HepG2 (cell line): ENCODE measurements around the gene OTOP2. TPM values are rescaled to one million over a fixed set of nuclear protein-coding genes. Genes with fewer than 3 reads are reported as not detected.
A peak's percentile ranks its signal among the peaks of the same experiment; 100 is the strongest.

Experiments
- BCL6 ChIP-seq: IDR thresholded peaks from 2 replicates; pipeline ENCODE4 v1.6.1; 2016; ENCODE audit warnings: missing genetic modification reagents, missing compliant biosample characterization
- ELF1 ChIP-seq: sonication (generic); formaldehyde crosslinking; IDR thresholded peaks from 2 replicates; pipeline ENCODE4 v1.4.0; 2020; ENCODE audit warnings: missing genetic modification reagents
- ELF4 ChIP-seq: sonication (generic); formaldehyde crosslinking; IDR thresholded peaks from 2 replicates; pipeline ENCODE4 v1.5.0; 2020; ENCODE audit warnings: missing genetic modification reagents, mild to moderate bottlenecking, moderate library complexity, borderline replicate concordance
- FOXJ3 ChIP-seq: sonication (generic); formaldehyde crosslinking; IDR thresholded peaks from 2 replicates; pipeline ENCODE4 v1.4.0; 2020; ENCODE audit warnings: missing genetic modification reagents, mild to moderate bottlenecking, borderline replicate concordance
- GABPA ChIP-seq, 2 experiments: IDR thresholded peaks; 2 replicates each; pipeline ENCODE4 v1.6.1; 2011 to 2016; ENCODE audit warnings: low read depth in 2 of 2, low read length in 1 of 2, missing biosample characterization in 1 of 2, missing genetic modification characterization in 1 of 2
- KMT2A ChIP-seq: sonication (generic); formaldehyde crosslinking; IDR thresholded peaks from 2 replicates; pipeline ENCODE4 v1.4.0; 2020; ENCODE audit warnings: missing genetic modification reagents
- NFIC ChIP-seq: IDR thresholded peaks from 2 replicates; pipeline ENCODE4 v1.6.1; 2012; ENCODE audit warnings: mild to moderate bottlenecking, low read length, inconsistent platforms
- PPARG ChIP-seq: conservative IDR thresholded peaks from 2 replicates; pipeline ENCODE4 v1.6.1; 2016; ENCODE audit warnings: missing biosample characterization, missing genetic modification reagents
- RXRB ChIP-seq: IDR thresholded peaks from 2 replicates; pipeline ENCODE4 v1.6.1; 2016; ENCODE audit warnings: borderline replicate concordance, missing genetic modification reagents, missing compliant biosample characterization
- SIX4 ChIP-seq: sonication (generic); formaldehyde crosslinking; IDR thresholded peaks from 2 replicates; pipeline ENCODE4 v1.4.0; 2020; ENCODE audit warnings: missing genetic modification reagents
- SSRP1 ChIP-seq: IDR thresholded peaks from 2 replicates; pipeline ENCODE4 v1.6.1; 2016; ENCODE audit warnings: control low read depth
- STAG1 ChIP-seq: sonication (generic); formaldehyde crosslinking; IDR thresholded peaks from 2 replicates; pipeline ENCODE4 v1.4.0; 2020; ENCODE audit warnings: missing genetic modification reagents
- TAF1 ChIP-seq: sonication (generic); formaldehyde crosslinking; IDR thresholded peaks from 2 replicates; pipeline ENCODE4 v1.4.0; 2020; ENCODE audit warnings: missing genetic modification reagents
- THAP8 ChIP-seq: sonication (generic); formaldehyde crosslinking; IDR thresholded peaks from 2 replicates; pipeline ENCODE4 v1.5.1; 2020; ENCODE audit warnings: missing genetic modification reagents, mild to moderate bottlenecking, borderline replicate concordance
- XBP1 ChIP-seq: sonication (generic); formaldehyde crosslinking; IDR thresholded peaks from 2 replicates; pipeline ENCODE4 v1.5.0; 2020; ENCODE audit warnings: missing genetic modification reagents
- ZEB1 ChIP-seq: IDR thresholded peaks from 2 replicates; pipeline ENCODE4 v1.6.1; 2012; ENCODE audit warnings: mild to moderate bottlenecking, low read depth, inconsistent platforms; ENCODE audit not compliant: insufficient replicate concordance
- ZNF205 ChIP-seq: IDR thresholded peaks from 2 replicates; pipeline ENCODE4 v1.6.1; 2018; ENCODE audit warnings: missing biosample characterization, missing genetic modification reagents
- ZNF232 ChIP-seq: sonication (generic); formaldehyde crosslinking; IDR thresholded peaks from 2 replicates; pipeline ENCODE4 v1.4.0; 2020; ENCODE audit warnings: missing genetic modification reagents, borderline replicate concordance
- ZNF282 ChIP-seq: fragments of 450-650 bp; IDR thresholded peaks from 2 replicates; pipeline ENCODE4 v1.6.1; 2018; ENCODE audit not compliant: partially characterized antibody
- ZNF446 ChIP-seq: sonication (generic); formaldehyde crosslinking; IDR thresholded peaks from 2 replicates; pipeline ENCODE4 v1.5.0; 2020; ENCODE audit warnings: mild to moderate bottlenecking, missing genetic modification reagents
- ZNF576 ChIP-seq: sonication (generic); formaldehyde crosslinking; IDR thresholded peaks from 2 replicates; pipeline ENCODE4 v1.4.0; 2020; ENCODE audit warnings: mild to moderate bottlenecking, missing genetic modification reagents
- ZSCAN12 ChIP-seq: sonication (generic); formaldehyde crosslinking; IDR thresholded peaks from 2 replicates; pipeline ENCODE4 v1.9.0; 2021; ENCODE audit warnings: mild to moderate bottlenecking, missing genetic modification reagents
- polyA plus RNA-seq, 8 experiments: library from polyadenylated mRNA; depleted of rRNA in 3 of 8; stranded (reverse) in 7 of 8; unstranded in 1 of 8; fragments of >200 nt; fragmentation: Illumina TruSeq in 4 of 8; extraction: Trizol in 4 of 8; gene quantifications; 2 replicates each; pipeline versions ENCODE4 v1.2.1 to v1.2.3, GENCODE V29; 2011 to 2016; ENCODE audit warnings: low read depth in 4 of 8, missing spikeins in 1 of 8, mixed read lengths in 1 of 8; ENCODE audit not compliant: insufficient read depth in 1 of 8
- total RNA-seq, 5 experiments: library from RNA; depleted of rRNA; stranded (reverse); fragments of >200 nt; fragmentation: Illumina TruSeq; extraction: Trizol; gene quantifications; 2 replicates each; pipeline ENCODE4 v1.2.3, GENCODE V29; 2016; ENCODE audit warnings: low read depth in 1 of 5
- TF ChIP-seq, protein P1 (sequence below): sonication (generic); formaldehyde crosslinking; IDR thresholded peaks from 2 replicates; pipeline ENCODE4 v1.5.0; 2020; ENCODE audit warnings: missing genetic modification reagents
- TF ChIP-seq, protein P2 (sequence below): IDR thresholded peaks from 2 replicates; pipeline ENCODE4 v1.6.1; 2012; ENCODE audit warnings: inconsistent platforms
- TF ChIP-seq, protein P3 (sequence below): sonication (generic); formaldehyde crosslinking; IDR thresholded peaks from 2 replicates; pipeline ENCODE4 v1.4.0; 2020; ENCODE audit warnings: missing genetic modification reagents, borderline replicate concordance

Gene OTOP2
- total and polyA plus RNA-seq, 2 of the 13 experiments (the other 11 are each of a cell fraction or from before 2014, with no cell fraction given), result not detected

DNA sequence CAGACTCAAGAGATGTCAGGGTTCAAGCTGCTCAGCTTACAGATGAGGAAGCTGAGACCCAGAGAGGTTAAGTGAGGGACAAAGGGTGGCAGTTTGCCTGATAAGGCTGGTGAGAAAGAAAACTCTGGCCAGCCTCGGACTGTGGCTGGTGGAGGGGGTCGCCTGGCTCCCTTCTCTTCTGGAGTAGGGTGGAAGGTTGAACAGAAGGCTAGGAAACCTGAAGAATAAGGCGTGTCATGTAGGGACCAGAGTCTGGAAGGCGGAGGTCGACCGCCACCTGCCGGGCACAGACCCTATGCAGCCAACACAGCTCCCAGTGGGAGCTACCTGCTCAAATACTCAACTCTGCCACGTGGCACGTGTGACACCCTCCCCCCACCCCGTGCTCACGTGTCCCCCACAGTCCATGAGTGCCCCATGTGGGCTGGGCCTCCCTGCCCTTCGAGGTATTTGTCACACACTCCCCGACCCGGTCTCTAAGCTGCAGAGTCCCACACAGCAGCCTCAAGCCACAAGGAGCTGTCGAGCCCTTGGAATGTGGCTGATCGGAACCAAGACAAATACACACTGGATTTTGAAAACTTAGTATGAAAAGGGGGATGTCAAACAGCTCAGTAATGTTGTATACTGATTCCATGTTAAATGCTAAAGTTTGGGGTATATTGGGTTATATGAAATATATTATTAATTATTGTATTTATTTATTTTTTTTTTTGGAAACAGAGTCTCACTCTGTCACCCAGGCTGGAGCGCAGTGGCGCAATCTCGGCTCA lies 36.7 kb downstream of the OTOP2 start (continued):
- no peak for TF ChIP-seq GABPA (IDR thresholded peaks at IDR 0.05; ENCODE audit: low read depth, low read length)
- no peak for TF ChIP-seq GABPA (CRISPR knock-in tag; IDR thresholded peaks at IDR 0.05; ENCODE audit: low read depth)
- no peak for TF ChIP-seq ZNF282
- no peak for TF ChIP-seq ELF4 (CRISPR knock-in tag)
- TF ChIP-seq XBP1 (CRISPR knock-in tag), result no peak
- TF ChIP-seq ZNF446 (CRISPR knock-in tag), result no peak
- no peak for TF ChIP-seq SSRP1
- TF ChIP-seq ZSCAN12 (CRISPR knock-in tag), result no peak
- peak; percentile 34; the same call in 1 of the 2 replicates for TF ChIP-seq PPARG (CRISPR knock-in tag)
- no peak for TF ChIP-seq SIX4 (CRISPR knock-in tag)
- no peak for TF ChIP-seq FOXJ3 (CRISPR knock-in tag)
- no peak for TF ChIP-seq ZNF576 (CRISPR knock-in tag)
- TF ChIP-seq, protein P1, sequence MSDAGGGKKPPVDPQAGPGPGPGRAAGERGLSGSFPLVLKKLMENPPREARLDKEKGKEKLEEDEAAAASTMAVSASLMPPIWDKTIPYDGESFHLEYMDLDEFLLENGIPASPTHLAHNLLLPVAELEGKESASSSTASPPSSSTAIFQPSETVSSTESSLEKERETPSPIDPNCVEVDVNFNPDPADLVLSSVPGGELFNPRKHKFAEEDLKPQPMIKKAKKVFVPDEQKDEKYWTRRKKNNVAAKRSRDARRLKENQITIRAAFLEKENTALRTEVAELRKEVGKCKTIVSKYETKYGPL (CRISPR knock-in tag), result no peak
- no peak for TF ChIP-seq ELF1 (CRISPR knock-in tag)
- TF ChIP-seq, protein P2, sequence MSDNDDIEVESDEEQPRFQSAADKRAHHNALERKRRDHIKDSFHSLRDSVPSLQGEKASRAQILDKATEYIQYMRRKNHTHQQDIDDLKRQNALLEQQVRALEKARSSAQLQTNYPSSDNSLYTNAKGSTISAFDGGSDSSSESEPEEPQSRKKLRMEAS, result peak; percentile 99
- TF ChIP-seq ZNF205 (CRISPR knock-in tag), result no peak
- TF ChIP-seq BCL6 (CRISPR knock-in tag), result peak; percentile 74
- TF ChIP-seq, protein P3, sequence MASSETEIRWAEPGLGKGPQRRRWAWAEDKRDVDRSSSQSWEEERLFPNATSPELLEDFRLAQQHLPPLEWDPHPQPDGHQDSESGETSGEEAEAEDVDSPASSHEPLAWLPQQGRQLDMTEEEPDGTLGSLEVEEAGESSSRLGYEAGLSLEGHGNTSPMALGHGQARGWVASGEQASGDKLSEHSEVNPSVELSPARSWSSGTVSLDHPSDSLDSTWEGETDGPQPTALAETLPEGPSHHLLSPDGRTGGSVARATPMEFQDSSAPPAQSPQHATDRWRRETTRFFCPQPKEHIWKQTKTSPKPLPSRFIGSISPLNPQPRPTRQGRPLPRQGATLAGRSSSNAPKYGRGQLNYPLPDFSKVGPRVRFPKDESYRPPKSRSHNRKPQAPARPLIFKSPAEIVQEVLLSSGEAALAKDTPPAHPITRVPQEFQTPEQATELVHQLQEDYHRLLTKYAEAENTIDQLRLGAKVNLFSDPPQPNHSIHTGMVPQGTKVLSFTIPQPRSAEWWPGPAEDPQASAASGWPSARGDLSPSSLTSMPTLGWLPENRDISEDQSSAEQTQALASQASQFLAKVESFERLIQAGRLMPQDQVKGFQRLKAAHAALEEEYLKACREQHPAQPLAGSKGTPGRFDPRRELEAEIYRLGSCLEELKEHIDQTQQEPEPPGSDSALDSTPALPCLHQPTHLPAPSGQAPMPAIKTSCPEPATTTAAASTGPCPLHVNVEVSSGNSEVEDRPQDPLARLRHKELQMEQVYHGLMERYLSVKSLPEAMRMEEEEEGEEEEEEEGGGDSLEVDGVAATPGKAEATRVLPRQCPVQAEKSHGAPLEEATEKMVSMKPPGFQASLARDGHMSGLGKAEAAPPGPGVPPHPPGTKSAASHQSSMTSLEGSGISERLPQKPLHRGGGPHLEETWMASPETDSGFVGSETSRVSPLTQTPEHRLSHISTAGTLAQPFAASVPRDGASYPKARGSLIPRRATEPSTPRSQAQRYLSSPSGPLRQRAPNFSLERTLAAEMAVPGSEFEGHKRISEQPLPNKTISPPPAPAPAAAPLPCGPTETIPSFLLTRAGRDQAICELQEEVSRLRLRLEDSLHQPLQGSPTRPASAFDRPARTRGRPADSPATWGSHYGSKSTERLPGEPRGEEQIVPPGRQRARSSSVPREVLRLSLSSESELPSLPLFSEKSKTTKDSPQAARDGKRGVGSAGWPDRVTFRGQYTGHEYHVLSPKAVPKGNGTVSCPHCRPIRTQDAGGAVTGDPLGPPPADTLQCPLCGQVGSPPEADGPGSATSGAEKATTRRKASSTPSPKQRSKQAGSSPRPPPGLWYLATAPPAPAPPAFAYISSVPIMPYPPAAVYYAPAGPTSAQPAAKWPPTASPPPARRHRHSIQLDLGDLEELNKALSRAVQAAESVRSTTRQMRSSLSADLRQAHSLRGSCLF (CRISPR knock-in tag), result no peak; the same call in 1 of the 2 replicates
- TF ChIP-seq THAP8, result no peak
- peak; percentile 92; the same call in 1 of the 2 replicates for TF ChIP-seq ZNF232
- peak; percentile 77 for TF ChIP-seq STAG1
- TF ChIP-seq TAF1 (CRISPR knock-in tag), result no peak
- TF ChIP-seq ZEB1, result no peak
- no peak for TF ChIP-seq NFIC
- TF ChIP-seq RXRB (CRISPR knock-in tag), result peak; percentile 52
- 0 out of 2 replicates have a peak, but pooled peaks have one; percentile 40 for TF ChIP-seq KMT2A
